Measurements from ENCODE around the gene NKX2-3. TPM values are rescaled to one million over a fixed set of nuclear protein-coding genes. Genes with fewer than 3 reads are reported as not detected.
A peak's percentile ranks its signal among the peaks of the same experiment; 100 is the strongest.

NKX2-3 gene
- total and polyA plus RNA-seq, 4 donors: not detected

DNA sequence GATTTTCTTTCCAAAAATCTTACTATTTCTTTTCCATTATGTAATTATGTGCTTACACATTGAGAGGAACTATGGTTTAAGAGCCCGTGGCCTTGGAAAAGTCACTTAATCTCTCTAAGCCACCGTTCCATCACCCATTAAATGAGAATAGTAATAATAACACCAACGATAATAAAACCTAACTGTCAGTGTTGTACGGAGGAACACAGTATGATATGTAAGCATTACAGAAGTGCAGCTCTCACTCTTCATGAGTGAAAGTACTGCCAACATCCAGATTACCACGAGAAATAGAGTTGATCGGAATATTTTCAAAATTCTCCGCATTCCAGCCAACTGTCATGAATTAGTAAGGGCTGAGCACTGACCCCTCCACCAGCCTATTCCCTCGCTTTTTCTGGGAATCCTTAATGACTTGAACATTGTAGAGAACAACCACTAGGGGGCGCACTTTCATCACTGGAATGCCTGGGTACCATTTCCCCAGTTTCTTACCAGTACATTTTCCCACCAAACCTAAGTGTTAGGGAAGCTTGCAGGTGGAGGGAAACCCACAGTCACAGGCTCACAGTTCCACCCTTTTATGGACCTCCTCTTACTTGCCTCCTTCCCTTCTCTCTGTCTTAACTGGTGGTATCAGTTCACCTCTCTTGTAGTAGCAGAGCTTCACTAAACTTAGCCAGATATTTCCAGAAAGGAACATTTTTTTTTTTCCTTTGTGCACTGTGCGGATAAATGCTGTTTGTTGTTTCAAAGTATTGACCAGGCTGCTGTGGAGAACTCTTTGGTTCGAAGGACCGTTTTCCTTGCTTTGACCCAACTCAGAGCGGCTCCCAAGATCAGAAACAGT, 27.8 kb downstream of the NKX2-3 start:
- no peak for ATAC-seq (ENCODE audit: insufficient read depth, low FRiP score)

DNA sequence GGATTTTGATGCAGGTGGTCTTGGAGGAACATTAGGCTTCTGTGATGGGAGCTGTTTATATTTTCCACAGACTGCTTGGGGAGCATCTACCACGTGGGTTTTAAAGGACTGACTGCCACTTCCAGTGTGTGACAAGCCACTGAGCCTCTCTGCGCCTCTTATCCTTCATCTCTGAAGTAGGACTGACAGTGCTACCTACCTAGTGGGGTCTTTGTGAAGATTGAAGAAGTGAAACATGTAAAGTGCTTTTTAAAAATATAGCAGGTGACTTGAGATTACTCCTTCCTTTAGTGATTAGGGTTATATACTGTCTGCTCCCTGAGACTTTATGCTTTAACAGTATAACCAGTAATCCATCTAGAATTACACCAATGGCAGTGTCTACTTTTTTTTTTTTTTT, 29.9 kb downstream of the NKX2-3 start:
- ATAC-seq (ENCODE audit: insufficient read depth, low FRiP score) (no peak), DNase-seq (no peak)
- H3K27me3 ChIP-seq (ENCODE audit: control insufficient read depth in 3 of 3, insufficient read depth in 3 of 3, low read length in 2 of 3): peaks cover 0 to 7% (median 6%) of the 10 kb centered on the region in 3 donors
- TF ChIP-seq, protein P1, sequence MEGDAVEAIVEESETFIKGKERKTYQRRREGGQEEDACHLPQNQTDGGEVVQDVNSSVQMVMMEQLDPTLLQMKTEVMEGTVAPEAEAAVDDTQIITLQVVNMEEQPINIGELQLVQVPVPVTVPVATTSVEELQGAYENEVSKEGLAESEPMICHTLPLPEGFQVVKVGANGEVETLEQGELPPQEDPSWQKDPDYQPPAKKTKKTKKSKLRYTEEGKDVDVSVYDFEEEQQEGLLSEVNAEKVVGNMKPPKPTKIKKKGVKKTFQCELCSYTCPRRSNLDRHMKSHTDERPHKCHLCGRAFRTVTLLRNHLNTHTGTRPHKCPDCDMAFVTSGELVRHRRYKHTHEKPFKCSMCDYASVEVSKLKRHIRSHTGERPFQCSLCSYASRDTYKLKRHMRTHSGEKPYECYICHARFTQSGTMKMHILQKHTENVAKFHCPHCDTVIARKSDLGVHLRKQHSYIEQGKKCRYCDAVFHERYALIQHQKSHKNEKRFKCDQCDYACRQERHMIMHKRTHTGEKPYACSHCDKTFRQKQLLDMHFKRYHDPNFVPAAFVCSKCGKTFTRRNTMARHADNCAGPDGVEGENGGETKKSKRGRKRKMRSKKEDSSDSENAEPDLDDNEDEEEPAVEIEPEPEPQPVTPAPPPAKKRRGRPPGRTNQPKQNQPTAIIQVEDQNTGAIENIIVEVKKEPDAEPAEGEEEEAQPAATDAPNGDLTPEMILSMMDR (IDR thresholded peaks at IDR 0.05; ENCODE audit: control extremely low read depth, extremely low read depth): no peak
- no peak overlapping the region for H3K4me3 ChIP-seq
- WGBS, 2 donors: 54 to 76% methylated on average over 2 of the region's 2 CpGs
- H3K36me3 ChIP-seq (ENCODE audit: control insufficient read depth in 4 of 4, insufficient read depth in 4 of 4, low read length in 4 of 4): no peaks in the 10 kb centered on the region
- no peaks in the 10 kb centered on the region for H3K9me3 ChIP-seq (ENCODE audit: control insufficient read depth in 4 of 4, insufficient read depth in 3 of 4, low read length in 3 of 4)
- no peak overlapping the region for H3K9ac ChIP-seq (ENCODE audit: insufficient read depth in 1 of 2, low read length in 2 of 2)
- no peak overlapping the region for H3K27ac ChIP-seq (ENCODE audit: low read depth in 1 of 2, low read length in 1 of 2)
- H3K4me1 ChIP-seq (ENCODE audit: control insufficient read depth in 5 of 5, insufficient read depth in 5 of 5, low read length in 5 of 5): no peaks in the 10 kb centered on the region

More for the DNA sequence above, 27.8 kb downstream of the NKX2-3 start:
- Histone ChIP-seq H3K27me3 (ENCODE audit: control insufficient read depth in 3 of 3, insufficient read depth in 3 of 3, low read length in 2 of 3) (peaks cover 0 to 18% (median 9%) of the 10 kb centered on the region in 3 donors), H3K36me3 (ENCODE audit: control insufficient read depth in 4 of 4, insufficient read depth in 4 of 4, low read length in 4 of 4) (no peaks in the 10 kb centered on the region), H3K4me3 (no peak overlapping the region), H3K9ac (ENCODE audit: insufficient read depth in 1 of 2, low read length in 2 of 2) (no peak overlapping the region), H3K27ac (ENCODE audit: low read depth in 1 of 2, low read length in 1 of 2) (no peak overlapping the region), H3K4me1 (ENCODE audit: control insufficient read depth in 5 of 5, insufficient read depth in 5 of 5, low read length in 5 of 5) (no peaks in the 10 kb centered on the region), H3K9me3 (ENCODE audit: control insufficient read depth in 4 of 4, insufficient read depth in 3 of 4, low read length in 3 of 4) (no peaks in the 10 kb centered on the region)
- 43 to 52% methylated on average over 13 of the region's 13 CpGs for WGBS, 2 donors
- TF ChIP-seq, protein P1 (IDR thresholded peaks at IDR 0.05; ENCODE audit: control extremely low read depth, extremely low read depth): no peak
- peak in 1 of 3 donors; percentile 44 for DNase-seq

DNA sequence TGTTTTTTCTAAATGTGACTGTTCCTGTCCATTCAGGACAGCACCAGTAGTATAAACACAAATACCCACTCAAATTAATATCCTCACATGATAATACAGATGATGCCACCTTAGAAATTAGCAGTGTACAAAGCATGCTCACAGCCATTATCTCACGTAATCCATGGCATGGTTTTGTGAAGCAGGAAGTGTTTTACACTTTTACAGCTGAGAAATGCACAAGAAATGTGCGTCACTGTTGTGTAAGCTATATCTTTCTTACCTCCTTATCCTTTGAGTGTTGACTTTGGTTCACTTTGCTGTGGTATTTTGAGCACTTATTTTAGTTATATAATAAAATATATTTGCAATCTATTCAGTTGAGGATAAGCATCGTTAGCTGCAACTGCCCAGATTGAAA, 31.6 kb downstream of the NKX2-3 start:
- peaks cover 0 to 6% (median 5%) of the 10 kb centered on the region in 3 donors for H3K27me3 ChIP-seq (ENCODE audit: control insufficient read depth in 3 of 3, insufficient read depth in 3 of 3, low read length in 2 of 3)
- no peaks in the 10 kb centered on the region for H3K4me1 ChIP-seq (ENCODE audit: control insufficient read depth in 5 of 5, insufficient read depth in 5 of 5, low read length in 5 of 5)
- WGBS, 2 donors: 30 to 38% methylated on average over 3 of the region's 3 CpGs
- H3K9ac ChIP-seq (ENCODE audit: insufficient read depth in 1 of 2, low read length in 2 of 2): no peak overlapping the region
- H3K36me3 ChIP-seq (ENCODE audit: control insufficient read depth in 4 of 4, insufficient read depth in 4 of 4, low read length in 4 of 4): no peaks in the 10 kb centered on the region
- H3K4me3 ChIP-seq: no peak overlapping the region
- H3K27ac ChIP-seq (ENCODE audit: low read depth in 1 of 2, low read length in 1 of 2): no peak overlapping the region
- DNase-seq (no peak), ATAC-seq (ENCODE audit: insufficient read depth, low FRiP score) (no peak)
- TF ChIP-seq, protein P1 (IDR thresholded peaks at IDR 0.05; ENCODE audit: control extremely low read depth, extremely low read depth): no peak
- no peaks in the 10 kb centered on the region for H3K9me3 ChIP-seq (ENCODE audit: control insufficient read depth in 4 of 4, insufficient read depth in 3 of 4, low read length in 3 of 4)
